ENCODE measurements around the gene BAD. TPM values are rescaled to one million over a fixed set of nuclear protein-coding genes. Genes with fewer than 3 reads are reported as not detected.

BAD gene
- total and polyA plus RNA-seq, 2 of the 13 experiments (the other 11 are each of a cell fraction or from before 2014, with no cell fraction given): 17.9 to 28.5 TPM

GRCh38 chr11:64305691-64306562 lies 21.5 kb upstream of the BAD start (continued):
- no peak for TF ChIP-seq FOXK1 (CRISPR knock-in tag; IDR thresholded peaks at IDR 0.05; ENCODE audit: borderline replicate concordance, low read depth)
- no peak for TF ChIP-seq ATAD3A (CRISPR knock-in tag; IDR thresholded peaks at IDR 0.05)
- TF ChIP-seq HNRNPUL1 (IDR thresholded peaks at IDR 0.05; ENCODE audit: low read depth, low read length): no peak
- TF ChIP-seq MYC (CRISPR knock-in tag; IDR thresholded peaks at IDR 0.05; ENCODE audit: borderline replicate concordance): peak; percentile 80; the same call in 1 of the 2 replicates
- TF ChIP-seq SUZ12 (IDR thresholded peaks at IDR 0.05; ENCODE audit: low read depth, low read length): no peak
- TF ChIP-seq ZGPAT (CRISPR knock-in tag; IDR thresholded peaks at IDR 0.05): peak; percentile 55; the same call in 1 of the 2 replicates
- peak; percentile 59 for TF ChIP-seq HES4 (CRISPR knock-in tag; IDR thresholded peaks at IDR 0.05; ENCODE audit: borderline replicate concordance)
- TF ChIP-seq, protein P1, sequence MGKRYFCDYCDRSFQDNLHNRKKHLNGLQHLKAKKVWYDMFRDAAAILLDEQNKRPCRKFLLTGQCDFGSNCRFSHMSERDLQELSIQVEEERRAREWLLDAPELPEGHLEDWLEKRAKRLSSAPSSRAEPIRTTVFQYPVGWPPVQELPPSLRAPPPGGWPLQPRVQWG (CRISPR knock-in tag; IDR thresholded peaks at IDR 0.05; ENCODE audit: borderline replicate concordance, low read depth): no peak
- peak; percentile 37; the same call in 1 of the 2 replicates for TF ChIP-seq ZNF580 (CRISPR knock-in tag; IDR thresholded peaks at IDR 0.05; ENCODE audit: borderline replicate concordance, low read depth)
- TF ChIP-seq HNF4G (IDR thresholded peaks at IDR 0.05; ENCODE audit: borderline replicate concordance, low read depth, low read length): peak; percentile 52; the same call in 1 of the 2 replicates
- TF ChIP-seq HNF4G (CRISPR knock-in tag; IDR thresholded peaks at IDR 0.05; ENCODE audit: borderline replicate concordance, low read depth): peak; percentile 67; the same call in 1 of the 2 replicates
- TF ChIP-seq HIVEP1 (CRISPR knock-in tag; IDR thresholded peaks at IDR 0.05): 0 out of 2 replicates have a peak, but pooled peaks have one; percentile 67
- TF ChIP-seq ETV5 (CRISPR knock-in tag; IDR thresholded peaks at IDR 0.05; ENCODE audit: borderline replicate concordance): peak; percentile 50; the same call in 1 of the 2 replicates
- TF ChIP-seq, protein P2, sequence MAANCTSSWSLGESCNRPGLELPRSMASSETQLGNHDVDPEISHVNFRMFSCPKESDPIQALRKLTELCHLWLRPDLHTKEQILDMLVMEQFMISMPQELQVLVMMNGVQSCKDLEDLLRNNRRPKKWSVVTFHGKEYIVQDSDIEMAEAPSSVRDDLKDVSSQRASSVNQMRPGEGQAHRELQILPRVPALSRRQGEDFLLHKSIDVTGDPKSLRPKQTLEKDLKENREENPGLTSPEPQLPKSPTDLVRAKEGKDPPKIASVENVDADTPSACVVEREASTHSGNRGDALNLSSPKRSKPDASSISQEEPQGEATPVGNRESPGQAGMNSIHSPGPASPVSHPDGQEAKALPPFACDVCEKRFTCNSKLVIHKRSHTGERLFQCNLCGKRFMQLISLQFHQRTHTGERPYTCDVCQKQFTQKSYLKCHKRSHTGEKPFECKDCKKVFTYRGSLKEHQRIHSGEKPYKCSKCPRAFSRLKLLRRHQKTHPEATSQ (CRISPR knock-in tag; IDR thresholded peaks at IDR 0.05; ENCODE audit: borderline replicate concordance): no peak
- TF ChIP-seq ZNF235 (CRISPR knock-in tag; IDR thresholded peaks at IDR 0.05; ENCODE audit: borderline replicate concordance): no peak
- 0 out of 2 replicates have a peak, but pooled peaks have one; percentile 28 for TF ChIP-seq ZNF263 (CRISPR knock-in tag; IDR thresholded peaks at IDR 0.05)
- TF ChIP-seq AHR (CRISPR knock-in tag; IDR thresholded peaks at IDR 0.05): 0 out of 2 replicates have a peak, but pooled peaks have one; percentile 41
- TF ChIP-seq ZNF331 (CRISPR knock-in tag; IDR thresholded peaks at IDR 0.05): no peak
- no peak for TF ChIP-seq TCF7 (IDR thresholded peaks at IDR 0.05; ENCODE audit: low read depth)
- 0 out of 2 replicates have a peak, but pooled peaks have one; percentile 49 for TF ChIP-seq MXD1 (CRISPR knock-in tag; IDR thresholded peaks at IDR 0.05)
- TF ChIP-seq MXD4 (CRISPR knock-in tag; IDR thresholded peaks at IDR 0.05): peak; percentile 90
- TF ChIP-seq ZNF3 (CRISPR knock-in tag; IDR thresholded peaks at IDR 0.05): no peak
- TF ChIP-seq, protein P3, sequence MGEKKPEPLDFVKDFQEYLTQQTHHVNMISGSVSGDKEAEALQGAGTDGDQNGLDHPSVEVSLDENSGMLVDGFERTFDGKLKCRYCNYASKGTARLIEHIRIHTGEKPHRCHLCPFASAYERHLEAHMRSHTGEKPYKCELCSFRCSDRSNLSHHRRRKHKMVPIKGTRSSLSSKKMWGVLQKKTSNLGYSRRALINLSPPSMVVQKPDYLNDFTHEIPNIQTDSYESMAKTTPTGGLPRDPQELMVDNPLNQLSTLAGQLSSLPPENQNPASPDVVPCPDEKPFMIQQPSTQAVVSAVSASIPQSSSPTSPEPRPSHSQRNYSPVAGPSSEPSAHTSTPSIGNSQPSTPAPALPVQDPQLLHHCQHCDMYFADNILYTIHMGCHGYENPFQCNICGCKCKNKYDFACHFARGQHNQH (CRISPR knock-in tag; IDR thresholded peaks at IDR 0.05): peak; percentile 42; the same call in 1 of the 2 replicates
- TF ChIP-seq ZBTB42 (CRISPR knock-in tag; IDR thresholded peaks at IDR 0.05): no peak
- peak; percentile 34; the same call in 1 of the 2 replicates for TF ChIP-seq SALL1 (CRISPR knock-in tag; IDR thresholded peaks at IDR 0.05)
